HEK293 (cell line): ENCODE results near the gene SIAE.

Source experiments
- CTCF ChIA-PET: fragments of 350-600 bp; formaldehyde crosslinking; extraction: SDS; loops from one replicate; lab custom pipeline; 2021; ENCODE audit warnings: antibody characterized with exemption; lab: Yijun Ruan, JAX
- POLR2A ChIA-PET: fragments of 300-600 bp; formaldehyde crosslinking; extraction: SDS; loops from one replicate; lab custom pipeline; 2020; ENCODE audit warnings: antibody characterized with exemption, inconsistent platforms; lab: Yijun Ruan, JAX
- H3K27ac ChIP-seq: fragments of 200-500 bp; sonication (Bioruptor generic); 2 replicates; pipeline ENCODE4 v1.5.1; 2014; ENCODE audit warnings: low read depth, low read length, control low read depth, inconsistent platforms; ENCODE audit errors: extremely low read depth
- H3K36me3 ChIP-seq, 2 experiments: fragments of 200-500 bp in 1 of 2; sonication (Bioruptor generic) in 1 of 2; 1 replicate in 1 of 2; 2 replicates in 1 of 2; pipeline ENCODE4 v1.5.1; 2014 to 2017; ENCODE audit warnings: inconsistent platforms in 2 of 2, low read length in 2 of 2; ENCODE audit not compliant: control insufficient read depth in 2 of 2, insufficient read depth in 1 of 2
- H3K4me1 ChIP-seq: fragments of 200-500 bp; sonication (Bioruptor generic); 2 replicates; pipeline ENCODE4 v1.5.1; 2014; ENCODE audit warnings: mild to moderate bottlenecking, low read length, inconsistent platforms; ENCODE audit not compliant: control insufficient read depth, insufficient read depth
- H3K4me3 ChIP-seq: 2 replicates; pipeline ENCODE4 v1.5.1; 2011; ENCODE audit warnings: low read depth, mild to moderate bottlenecking, control low read depth, low read length, moderate library complexity
- H3K9me3 ChIP-seq: fragments of 200-500 bp; sonication (Bioruptor generic); 2 replicates; pipeline ENCODE4 v1.5.1; 2014; ENCODE audit warnings: low read depth, low read length, inconsistent platforms; ENCODE audit not compliant: control insufficient read depth, insufficient read depth
- GLIS1 ChIP-seq: fragments of 450-650 bp; formaldehyde crosslinking; IDR thresholded peaks from 2 replicates; pipeline ENCODE4 v1.5.1; 2016; ENCODE audit warnings: missing biosample characterization, missing genetic modification characterization
- HOXA7 ChIP-seq: sonication (generic); formaldehyde crosslinking; IDR thresholded peaks from 2 replicates; pipeline ENCODE4 v1.8.1; 2022; ENCODE audit warnings: missing genetic modification reagents, borderline replicate concordance
- MZF1 ChIP-seq: fragments of 450-650 bp; formaldehyde crosslinking; IDR thresholded peaks from 2 replicates; pipeline ENCODE4 v1.5.1; 2017; ENCODE audit warnings: missing biosample characterization, missing genetic modification characterization, borderline replicate concordance
- SP7 ChIP-seq: fragments of 450-650 bp; formaldehyde crosslinking; IDR thresholded peaks from 2 replicates; pipeline ENCODE4 v1.5.1; 2016; ENCODE audit warnings: missing biosample characterization, missing genetic modification characterization
- YY2 ChIP-seq: fragments of 450-650 bp; formaldehyde crosslinking; IDR thresholded peaks from 2 replicates; pipeline ENCODE4 v1.5.1; 2016; ENCODE audit warnings: missing biosample characterization, missing genetic modification characterization
- ZBTB17 ChIP-seq: fragments of 450-650 bp; formaldehyde crosslinking; IDR thresholded peaks from 2 replicates; pipeline ENCODE4 v1.5.1; 2016; ENCODE audit warnings: missing biosample characterization, missing genetic modification characterization
- ZBTB6 ChIP-seq: fragments of 450-650 bp; formaldehyde crosslinking; IDR thresholded peaks from 2 replicates; pipeline ENCODE4 v1.5.1; 2017; ENCODE audit warnings: missing biosample characterization, missing genetic modification characterization
- ZFP3 ChIP-seq: fragments of 450-650 bp; formaldehyde crosslinking; IDR thresholded peaks from 2 replicates; pipeline ENCODE4 v1.5.1; 2016; ENCODE audit warnings: low read depth, missing biosample characterization, missing genetic modification characterization
- ZNF114 ChIP-seq: fragments of 450-650 bp; formaldehyde crosslinking; IDR thresholded peaks from 2 replicates; pipeline ENCODE4 v1.5.0; 2017; ENCODE audit warnings: missing biosample characterization, missing genetic modification characterization
- ZNF266 ChIP-seq: fragments of 450-650 bp; formaldehyde crosslinking; IDR thresholded peaks from 2 replicates; pipeline ENCODE4 v1.5.1; 2016; ENCODE audit warnings: missing biosample characterization, missing genetic modification characterization, low read depth
- ZNF341 ChIP-seq: fragments of 450-650 bp; formaldehyde crosslinking; IDR thresholded peaks from 2 replicates; pipeline ENCODE4; 2016; ENCODE audit warnings: low read depth, missing biosample characterization, missing genetic modification characterization
- ZNF416 ChIP-seq: fragments of 450-650 bp; formaldehyde crosslinking; IDR thresholded peaks from 2 replicates; pipeline ENCODE4 v1.5.1; 2016; ENCODE audit warnings: missing biosample characterization, missing genetic modification characterization
- ZNF645 ChIP-seq: fragments of 450-650 bp; formaldehyde crosslinking; IDR thresholded peaks from 2 replicates; pipeline ENCODE4; 2016; ENCODE audit warnings: missing biosample characterization, missing genetic modification characterization
- ZNF704 ChIP-seq: fragments of 450-650 bp; formaldehyde crosslinking; IDR thresholded peaks from 2 replicates; pipeline ENCODE4 v1.5.1; 2016; ENCODE audit warnings: missing biosample characterization, missing genetic modification characterization
- ZNF843 ChIP-seq: fragments of 450-650 bp; formaldehyde crosslinking; IDR thresholded peaks from 2 replicates; pipeline ENCODE4 v1.5.1; 2016; ENCODE audit warnings: missing biosample characterization, missing genetic modification characterization
- ZSCAN30 ChIP-seq: fragments of 450-650 bp; IDR thresholded peaks from 2 replicates; pipeline ENCODE4 v1.5.1; 2018; ENCODE audit warnings: missing biosample characterization, mild to moderate bottlenecking, missing genetic modification characterization, moderate library complexity
- TF ChIP-seq, protein P1 (sequence below): fragments of 450-650 bp; formaldehyde crosslinking; IDR thresholded peaks from 2 replicates; pipeline ENCODE4 v1.5.1; 2016; ENCODE audit warnings: missing biosample characterization, missing genetic modification characterization
- TF ChIP-seq, protein P2 (sequence below): fragments of 450-650 bp; formaldehyde crosslinking; IDR thresholded peaks from 2 replicates; pipeline ENCODE4 v1.5.1; 2016; ENCODE audit warnings: missing biosample characterization, missing genetic modification characterization

Gene SIAE

GRCh38 chr11:124595302-124595701, 78.2 kb downstream of the SIAE start (continued):
- TF ChIP-seq ZNF341 (no peak), ZNF704 (tag by site-specific recombination) (no peak), ZNF266 (tag by site-specific recombination) (no peak), ZNF645 (tag by site-specific recombination) (no peak), SP7 (tag by site-specific recombination) (no peak), GLIS1 (no peak)

DNA sequence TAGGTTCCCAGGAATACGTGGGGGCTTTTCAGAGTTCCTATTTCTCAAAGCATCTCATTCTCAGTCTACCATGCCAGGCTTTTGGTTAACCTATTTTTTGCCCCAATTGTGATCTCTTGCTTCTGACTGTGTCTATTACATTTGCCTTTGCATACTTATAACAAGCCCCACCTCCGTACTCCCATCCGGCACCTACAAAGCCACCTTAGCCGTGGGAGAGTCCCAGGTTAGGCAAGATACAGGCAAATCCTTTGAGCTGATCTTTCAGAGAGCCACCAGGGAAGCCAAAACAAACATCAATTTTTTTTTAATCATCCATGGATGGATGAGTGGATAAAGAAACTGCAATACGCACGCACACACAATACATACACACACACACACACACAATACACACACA, 80.9 kb downstream of the SIAE start:
- H3K4me1 ChIP-seq = no peaks in the 10 kb centered on the region
- TF ChIP-seq ZNF843 (tag by site-specific recombination) (no peak), ZNF416 (tag by site-specific recombination) (no peak), YY2 (tag by site-specific recombination) (no peak), ZNF114 (tag by site-specific recombination) (no peak), ZFP3 (tag by site-specific recombination) (no peak), HOXA7 (CRISPR knock-in tag) (no peak), ZBTB6 (tag by site-specific recombination) (no peak), ZBTB17 (tag by site-specific recombination) (no peak), MZF1 (tag by site-specific recombination) (no peak), ZSCAN30 (tag by site-specific recombination) (no peak)
- TF ChIP-seq, protein P1, sequence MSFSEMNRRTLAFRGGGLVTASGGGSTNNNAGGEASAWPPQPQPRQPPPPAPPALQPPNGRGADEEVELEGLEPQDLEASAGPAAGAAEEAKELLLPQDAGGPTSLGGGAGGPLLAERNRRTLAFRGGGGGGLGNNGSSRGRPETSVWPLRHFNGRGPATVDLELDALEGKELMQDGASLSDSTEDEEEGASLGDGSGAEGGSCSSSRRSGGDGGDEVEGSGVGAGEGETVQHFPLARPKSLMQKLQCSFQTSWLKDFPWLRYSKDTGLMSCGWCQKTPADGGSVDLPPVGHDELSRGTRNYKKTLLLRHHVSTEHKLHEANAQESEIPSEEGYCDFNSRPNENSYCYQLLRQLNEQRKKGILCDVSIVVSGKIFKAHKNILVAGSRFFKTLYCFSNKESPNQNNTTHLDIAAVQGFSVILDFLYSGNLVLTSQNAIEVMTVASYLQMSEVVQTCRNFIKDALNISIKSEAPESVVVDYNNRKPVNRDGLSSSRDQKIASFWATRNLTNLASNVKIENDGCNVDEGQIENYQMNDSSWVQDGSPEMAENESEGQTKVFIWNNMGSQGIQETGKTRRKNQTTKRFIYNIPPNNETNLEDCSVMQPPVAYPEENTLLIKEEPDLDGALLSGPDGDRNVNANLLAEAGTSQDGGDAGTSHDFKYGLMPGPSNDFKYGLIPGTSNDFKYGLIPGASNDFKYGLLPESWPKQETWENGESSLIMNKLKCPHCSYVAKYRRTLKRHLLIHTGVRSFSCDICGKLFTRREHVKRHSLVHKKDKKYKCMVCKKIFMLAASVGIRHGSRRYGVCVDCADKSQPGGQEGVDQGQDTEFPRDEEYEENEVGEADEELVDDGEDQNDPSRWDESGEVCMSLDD = no peak
- TF ChIP-seq, protein P2, sequence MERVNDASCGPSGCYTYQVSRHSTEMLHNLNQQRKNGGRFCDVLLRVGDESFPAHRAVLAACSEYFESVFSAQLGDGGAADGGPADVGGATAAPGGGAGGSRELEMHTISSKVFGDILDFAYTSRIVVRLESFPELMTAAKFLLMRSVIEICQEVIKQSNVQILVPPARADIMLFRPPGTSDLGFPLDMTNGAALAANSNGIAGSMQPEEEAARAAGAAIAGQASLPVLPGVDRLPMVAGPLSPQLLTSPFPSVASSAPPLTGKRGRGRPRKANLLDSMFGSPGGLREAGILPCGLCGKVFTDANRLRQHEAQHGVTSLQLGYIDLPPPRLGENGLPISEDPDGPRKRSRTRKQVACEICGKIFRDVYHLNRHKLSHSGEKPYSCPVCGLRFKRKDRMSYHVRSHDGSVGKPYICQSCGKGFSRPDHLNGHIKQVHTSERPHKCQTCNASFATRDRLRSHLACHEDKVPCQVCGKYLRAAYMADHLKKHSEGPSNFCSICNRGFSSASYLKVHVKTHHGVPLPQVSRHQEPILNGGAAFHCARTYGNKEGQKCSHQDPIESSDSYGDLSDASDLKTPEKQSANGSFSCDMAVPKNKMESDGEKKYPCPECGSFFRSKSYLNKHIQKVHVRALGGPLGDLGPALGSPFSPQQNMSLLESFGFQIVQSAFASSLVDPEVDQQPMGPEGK (tag by site-specific recombination) = no peak
- H3K4me3 ChIP-seq = no peak overlapping the region
- no peaks in the 10 kb centered on the region for H3K9me3 ChIP-seq
- no peaks in the 10 kb centered on the region for H3K36me3 ChIP-seq
- ChIA-PET CTCF (interaction anchor here (0.6 to 2.0 kb wide), 4 partner anchors 178 to 952 kb away, joined by 3 to 9 read pairs (median 5); no protein-coding TSS in a partner anchor), POLR2A (no interaction called here)
- H3K27ac ChIP-seq = no peak overlapping the region
